Measurements from ENCODE around the gene GLRB.

GLRB gene

DNA sequence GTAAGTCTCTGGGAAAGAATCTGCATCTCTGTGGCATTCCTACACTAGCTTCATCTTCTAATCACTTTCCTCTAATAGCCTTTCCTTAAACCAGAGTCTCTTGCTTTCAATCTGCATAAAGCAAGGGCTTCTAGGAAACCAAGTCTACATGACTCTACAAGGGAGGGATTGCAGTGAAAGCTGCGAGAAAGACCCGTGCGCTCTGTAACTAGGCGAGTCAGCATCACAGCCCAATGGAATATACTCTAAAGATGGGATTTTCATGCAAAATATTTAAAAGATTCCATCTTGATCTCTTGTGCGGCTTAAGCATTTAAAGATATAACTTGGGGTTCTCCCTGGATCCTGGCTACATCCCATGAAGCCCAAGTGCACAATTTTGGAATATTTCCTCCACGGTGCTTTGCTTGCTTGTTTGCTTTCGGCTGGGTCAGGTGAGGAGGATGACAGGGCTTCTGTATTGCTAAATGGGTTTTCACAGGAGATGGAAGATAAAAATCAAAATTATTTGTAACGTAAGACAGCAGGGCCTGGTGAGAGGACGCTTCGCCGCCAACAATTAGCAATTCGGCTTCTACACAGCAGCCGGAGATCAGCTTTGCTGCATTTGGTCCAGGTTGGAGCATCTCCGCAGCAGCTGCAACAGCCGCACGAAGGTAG, 143.9 kb downstream of the GLRB start:
- H3K79me2 ChIP-seq (ENCODE audit: insufficient read depth, low read length): no peaks in the 10 kb centered on the region
- no peaks in the 10 kb centered on the region for H3K9me2 ChIP-seq (replicated peaks; ENCODE audit: insufficient read depth, low read length)
- no peaks in the 10 kb centered on the region for H3K9me3 ChIP-seq (ENCODE audit: insufficient read depth, low read length)
- no peak overlapping the region for H3K4me2 ChIP-seq (ENCODE audit: low read depth, low read length, poor library complexity, severe bottlenecking)
- H3K27me3 ChIP-seq (ENCODE audit: low read length): no peaks in the 10 kb centered on the region
- no peak overlapping the region for H3K4me3 ChIP-seq (ENCODE audit: insufficient read depth, low read length, poor library complexity, severe bottlenecking)
- no peaks in the 10 kb centered on the region for H3K36me3 ChIP-seq (ENCODE audit: low read length)
- no peaks in the 10 kb centered on the region for H3F3A ChIP-seq (ENCODE audit: insufficient read depth)
- no peak overlapping the region for H2AFZ ChIP-seq (ENCODE audit: low read depth, low read length, severe bottlenecking)
- TF ChIP-seq EZH2phosphoT487 (conservative IDR thresholded peaks at IDR 0.05; ENCODE audit: low read length): no peak
- TF ChIP-seq, protein P1, sequence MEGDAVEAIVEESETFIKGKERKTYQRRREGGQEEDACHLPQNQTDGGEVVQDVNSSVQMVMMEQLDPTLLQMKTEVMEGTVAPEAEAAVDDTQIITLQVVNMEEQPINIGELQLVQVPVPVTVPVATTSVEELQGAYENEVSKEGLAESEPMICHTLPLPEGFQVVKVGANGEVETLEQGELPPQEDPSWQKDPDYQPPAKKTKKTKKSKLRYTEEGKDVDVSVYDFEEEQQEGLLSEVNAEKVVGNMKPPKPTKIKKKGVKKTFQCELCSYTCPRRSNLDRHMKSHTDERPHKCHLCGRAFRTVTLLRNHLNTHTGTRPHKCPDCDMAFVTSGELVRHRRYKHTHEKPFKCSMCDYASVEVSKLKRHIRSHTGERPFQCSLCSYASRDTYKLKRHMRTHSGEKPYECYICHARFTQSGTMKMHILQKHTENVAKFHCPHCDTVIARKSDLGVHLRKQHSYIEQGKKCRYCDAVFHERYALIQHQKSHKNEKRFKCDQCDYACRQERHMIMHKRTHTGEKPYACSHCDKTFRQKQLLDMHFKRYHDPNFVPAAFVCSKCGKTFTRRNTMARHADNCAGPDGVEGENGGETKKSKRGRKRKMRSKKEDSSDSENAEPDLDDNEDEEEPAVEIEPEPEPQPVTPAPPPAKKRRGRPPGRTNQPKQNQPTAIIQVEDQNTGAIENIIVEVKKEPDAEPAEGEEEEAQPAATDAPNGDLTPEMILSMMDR (IDR thresholded peaks at IDR 0.05; ENCODE audit: insufficient read depth, low read length, poor library complexity, severe bottlenecking): no peak
- no peak overlapping the region for H3K9ac ChIP-seq (ENCODE audit: low read length)
- no peaks in the 10 kb centered on the region for H4K20me1 ChIP-seq (ENCODE audit: low read depth, low read length)
- no peak overlapping the region for H3K27ac ChIP-seq (ENCODE audit: low read depth, low read length)

DNA sequence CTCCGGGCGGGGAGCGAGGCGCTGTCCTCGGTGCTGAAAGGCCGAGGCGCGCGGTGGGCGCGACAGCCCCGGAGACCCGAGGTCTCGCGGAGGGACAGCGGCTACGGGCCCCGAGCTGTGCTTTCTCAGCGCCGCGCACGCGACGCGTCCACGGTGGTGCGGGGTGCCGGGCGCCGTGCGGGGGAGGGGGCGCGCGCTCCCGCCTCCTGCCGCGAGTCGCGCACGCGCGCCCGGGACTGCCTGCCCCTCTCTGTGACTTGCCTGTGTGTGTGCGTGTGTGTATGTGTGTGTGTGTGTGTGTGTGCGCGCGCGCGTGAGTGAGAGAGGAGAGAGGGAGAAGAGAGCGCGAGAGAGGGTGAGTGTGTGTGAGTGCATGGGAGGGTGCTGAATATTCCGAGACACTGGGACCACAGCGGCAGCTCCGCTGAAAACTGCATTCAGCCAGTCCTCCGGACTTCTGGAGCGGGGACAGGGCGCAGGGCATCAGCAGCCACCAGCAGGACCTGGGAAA, 144.5 kb downstream of the GLRB start, which contains the start of gene GRIA2:
Gene GRIA2 (plus strand): TSS at position 358 of the 511 bp plus-strand sequence. CDS start 315 bp downstream, outside the sequence.
- Histone ChIP-seq H3K4me2 (ENCODE audit: low read depth, low read length, poor library complexity, severe bottlenecking) (no peak within 1 kb of the TSS), H3K27ac (ENCODE audit: low read depth, low read length) (no peak within 1 kb of the TSS), H3K9me2 (replicated peaks; ENCODE audit: insufficient read depth, low read length) (no peaks in the 10 kb centered on the region), H2AFZ (ENCODE audit: low read depth, low read length, severe bottlenecking) (no peak within 1 kb of the TSS), H4K20me1 (ENCODE audit: low read depth, low read length) (no peaks in the 10 kb centered on the region), H3K4me3 (ENCODE audit: insufficient read depth, low read length, poor library complexity, severe bottlenecking) (no peak within 1 kb of the TSS), H3K36me3 (ENCODE audit: low read length) (no peaks in the 10 kb centered on the region), H3K9ac (ENCODE audit: low read length) (no peak within 1 kb of the TSS), H3K27me3 (ENCODE audit: low read length) (no peaks in the 10 kb centered on the region), H3K79me2 (ENCODE audit: insufficient read depth, low read length) (no peaks in the 10 kb centered on the region), H3K9me3 (ENCODE audit: insufficient read depth, low read length) (no peaks in the 10 kb centered on the region), H3F3A (ENCODE audit: insufficient read depth) (no peaks in the 10 kb centered on the region)
- TF ChIP-seq EZH2phosphoT487 (conservative IDR thresholded peaks at IDR 0.05; ENCODE audit: low read length): no peak
- TF ChIP-seq, protein P1 (IDR thresholded peaks at IDR 0.05; ENCODE audit: insufficient read depth, low read length, poor library complexity, severe bottlenecking): no peak

- Histone ChIP-seq H3K4me3 (ENCODE audit: insufficient read depth, low read length, poor library complexity, severe bottlenecking) (no peak overlapping the region), H3K36me3 (ENCODE audit: low read length) (no peaks in the 10 kb centered on the region), H3F3A (ENCODE audit: insufficient read depth) (no peaks in the 10 kb centered on the region), H3K27ac (ENCODE audit: low read depth, low read length) (no peak overlapping the region), H4K20me1 (ENCODE audit: low read depth, low read length) (no peaks in the 10 kb centered on the region), H3K4me2 (ENCODE audit: low read depth, low read length, poor library complexity, severe bottlenecking) (no peak overlapping the region), H3K9me3 (ENCODE audit: insufficient read depth, low read length) (no peaks in the 10 kb centered on the region), H3K9me2 (replicated peaks; ENCODE audit: insufficient read depth, low read length) (no peaks in the 10 kb centered on the region), H3K9ac (ENCODE audit: low read length) (no peak overlapping the region), H3K79me2 (ENCODE audit: insufficient read depth, low read length) (no peaks in the 10 kb centered on the region), H2AFZ (ENCODE audit: low read depth, low read length, severe bottlenecking) (no peak overlapping the region), H3K27me3 (ENCODE audit: low read length) (no peaks in the 10 kb centered on the region)
- TF ChIP-seq, protein P1 (IDR thresholded peaks at IDR 0.05; ENCODE audit: insufficient read depth, low read length, poor library complexity, severe bottlenecking): no peak
- TF ChIP-seq EZH2phosphoT487 (conservative IDR thresholded peaks at IDR 0.05; ENCODE audit: low read length): no peak
Measured at GRCh38 chr4:157221426-157221894, 145.5 kb downstream of the GLRB start.
